H1 (cell line): ENCODE data around the gene ZNF407. TPM values are rescaled to one million over a fixed set of nuclear protein-coding genes. Genes with fewer than 3 reads are reported as not detected.

Experiments used
- KDM4A ChIP-seq: IDR thresholded peaks from one replicate; pipeline ENCODE4 v1.7.1; 2012; ENCODE audit warnings: low read depth, mild to moderate bottlenecking, moderate library complexity, low read length, inconsistent platforms; ENCODE audit not compliant: severe bottlenecking
- POLR2A ChIP-seq, 2 experiments: IDR thresholded peaks; 1 replicate in 1 of 2; 2 replicates in 1 of 2; pipeline ENCODE4 v1.6.1; 2011; ENCODE audit warnings: low read depth in 2 of 2, low read length in 2 of 2, mild to moderate bottlenecking in 2 of 2; ENCODE audit errors: control extremely low read depth in 1 of 2
- RFX5 ChIP-seq: IDR thresholded peaks from 2 replicates; pipeline ENCODE4 v1.6.1; 2011; ENCODE audit warnings: low read depth, low read length, improper control_type of control experiment, borderline replicate concordance
- SRF ChIP-seq: IDR thresholded peaks from 2 replicates; pipeline ENCODE4 v1.6.1; 2011; ENCODE audit warnings: mild to moderate bottlenecking, low read depth, low read length, moderate library complexity
- polyA plus RNA-seq, 7 experiments: library from polyadenylated mRNA; depleted of rRNA in 3 of 7; stranded (reverse) in 5 of 7; unstranded in 2 of 7; fragments of >200 nt in 5 of 7; fragments of 200-250 nt in 2 of 7; gene quantifications; 1 replicate in 5 of 7; 2 replicates in 1 of 7; 4 replicates in 1 of 7; pipeline versions ENCODE4 v1.2.1 to v1.2.3, GENCODE V29; 2011 to 2013; ENCODE audit warnings: missing spikeins in 2 of 7, mixed read lengths in 2 of 7
- total RNA-seq: library from RNA; stranded (reverse); fragmentation: NEBNext Ultra II Directional; extraction: Animal tissue kit (Norgen Biotek cat#: 25700); gene quantifications from 2 replicates; pipeline ENCODE4 v1.2.1, GENCODE V29; 2021
- TF ChIP-seq, protein P1 (sequence below), 3 experiments: IDR thresholded peaks; 1 replicate in 2 of 3; 2 replicates in 1 of 3; pipeline versions ENCODE4 v1.5.1 to v1.6.1; 2011; ENCODE audit warnings: low read length in 3 of 3, mild to moderate bottlenecking in 3 of 3, inconsistent platforms in 2 of 3, low read depth in 1 of 3, moderate library complexity in 1 of 3; ENCODE audit not compliant: insufficient read depth in 1 of 3; ENCODE audit errors: control extremely low read depth in 1 of 3
- TF ChIP-seq, protein P2 (sequence below): IDR thresholded peaks from 2 replicates; pipeline ENCODE4 v1.6.1; 2012; ENCODE audit warnings: inconsistent platforms

ZNF407 gene
- total and polyA plus RNA-seq, 2 of the 8 experiments (the other 6 are each of a cell fraction or from before 2014, with no cell fraction given), result 1.5 to 6.8 TPM

- TF ChIP-seq KDM4A, result no peak
- no peak for TF ChIP-seq RFX5
- TF ChIP-seq, protein P1, sequence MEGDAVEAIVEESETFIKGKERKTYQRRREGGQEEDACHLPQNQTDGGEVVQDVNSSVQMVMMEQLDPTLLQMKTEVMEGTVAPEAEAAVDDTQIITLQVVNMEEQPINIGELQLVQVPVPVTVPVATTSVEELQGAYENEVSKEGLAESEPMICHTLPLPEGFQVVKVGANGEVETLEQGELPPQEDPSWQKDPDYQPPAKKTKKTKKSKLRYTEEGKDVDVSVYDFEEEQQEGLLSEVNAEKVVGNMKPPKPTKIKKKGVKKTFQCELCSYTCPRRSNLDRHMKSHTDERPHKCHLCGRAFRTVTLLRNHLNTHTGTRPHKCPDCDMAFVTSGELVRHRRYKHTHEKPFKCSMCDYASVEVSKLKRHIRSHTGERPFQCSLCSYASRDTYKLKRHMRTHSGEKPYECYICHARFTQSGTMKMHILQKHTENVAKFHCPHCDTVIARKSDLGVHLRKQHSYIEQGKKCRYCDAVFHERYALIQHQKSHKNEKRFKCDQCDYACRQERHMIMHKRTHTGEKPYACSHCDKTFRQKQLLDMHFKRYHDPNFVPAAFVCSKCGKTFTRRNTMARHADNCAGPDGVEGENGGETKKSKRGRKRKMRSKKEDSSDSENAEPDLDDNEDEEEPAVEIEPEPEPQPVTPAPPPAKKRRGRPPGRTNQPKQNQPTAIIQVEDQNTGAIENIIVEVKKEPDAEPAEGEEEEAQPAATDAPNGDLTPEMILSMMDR (IDR thresholded peaks at IDR 0.05; ENCODE audit: control extremely low read depth in 1 of 3, insufficient read depth in 1 of 3, low read depth in 1 of 3, low read length in 3 of 3), result no peak
- no peak for TF ChIP-seq POLR2A (IDR thresholded peaks at IDR 0.05; ENCODE audit: control extremely low read depth in 1 of 2, low read depth in 2 of 2, low read length in 2 of 2)
- TF ChIP-seq SRF, result no peak
- TF ChIP-seq, protein P2, sequence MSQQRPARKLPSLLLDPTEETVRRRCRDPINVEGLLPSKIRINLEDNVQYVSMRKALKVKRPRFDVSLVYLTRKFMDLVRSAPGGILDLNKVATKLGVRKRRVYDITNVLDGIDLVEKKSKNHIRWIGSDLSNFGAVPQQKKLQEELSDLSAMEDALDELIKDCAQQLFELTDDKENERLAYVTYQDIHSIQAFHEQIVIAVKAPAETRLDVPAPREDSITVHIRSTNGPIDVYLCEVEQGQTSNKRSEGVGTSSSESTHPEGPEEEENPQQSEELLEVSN, result no peak
These were observed 514.8 kb downstream of the ZNF407 start (continued) for GRCh38 chr18:75112186-75113096.
